Endothelial cell of umbilical vein (primary cell): ENCODE results near the gene CHRNA9. TPM values are rescaled to one million over a fixed set of nuclear protein-coding genes. Genes with fewer than 3 reads are reported as not detected.

Source experiments
- BruUV-seq: library from RNA; stranded (reverse); fragments of 400-500 nt; replicated peaks from 2 replicates; lab custom pipeline; 2021; lab: Mats Ljungman, UMichigan
- CTCF ChIA-PET: fragments of 300-600, 350-600 bp; sonication (Branson Sonifier 250); formaldehyde crosslinking; loops from one replicate; lab custom pipeline; 2021; ENCODE audit warnings: antibody characterized with exemption, inconsistent platforms; lab: Charles Lee
- POLR2A ChIA-PET: fragments of 300-600, 350-600 bp; sonication (Branson Sonifier 250); formaldehyde crosslinking; loops from one replicate; lab custom pipeline; 2021; ENCODE audit warnings: antibody characterized with exemption, inconsistent platforms; lab: Charles Lee
- DNase-seq: peaks from one replicate; pipeline ENCODE4 v3.0.0-alpha.2; 2011; ENCODE audit warnings: low read depth, low spot score
- FAIRE-seq: peaks from 2 replicates; lab custom pipeline; 2011; peaks lifted over from hg19 to GRCh38; lab: Jason Lieb, UNC
- H2AFZ ChIP-seq: 2 replicates; pipeline ENCODE4 v1.6.0; 2012; ENCODE audit warnings: low read depth, low read length, control low read depth, inconsistent platforms
- H3K27ac ChIP-seq: 2 replicates; pipeline ENCODE4 v1.5.1; 2011; ENCODE audit warnings: low read depth, mild to moderate bottlenecking, control low read depth, low read length, moderate library complexity; ENCODE audit not compliant: insufficient read depth
- H3K27me3 ChIP-seq, 2 experiments: 2 replicates each; pipeline versions ENCODE4 v1.6.0 to v1.6.1; 2011; ENCODE audit warnings: low read length in 2 of 2, mixed read lengths in 1 of 2; ENCODE audit not compliant: control insufficient read depth in 2 of 2, insufficient read depth in 2 of 2
- H3K36me3 ChIP-seq, 2 experiments: 2 replicates in 1 of 2; 3 replicates in 1 of 2; pipeline ENCODE4 v1.5.1; 2011; ENCODE audit warnings: low read length in 2 of 2, mild to moderate bottlenecking in 1 of 2, moderate library complexity in 1 of 2; ENCODE audit not compliant: control insufficient read depth in 2 of 2, insufficient read depth in 2 of 2; ENCODE audit errors: extremely low read depth in 1 of 2
- H3K4me1 ChIP-seq: 3 replicates; pipeline ENCODE4 v1.5.1; 2011; ENCODE audit warnings: mild to moderate bottlenecking, low read length; ENCODE audit not compliant: control insufficient read depth, insufficient read depth; ENCODE audit errors: extremely low read depth
- H3K4me2 ChIP-seq: 2 replicates; pipeline ENCODE4 v1.6.1; 2011; ENCODE audit warnings: low read length, control low read depth, mixed read lengths; ENCODE audit not compliant: insufficient read depth
- H3K4me3 ChIP-seq, 3 experiments: fragments of 200-600 bp in 1 of 3; sonication (generic), shearing (Covaris generic) in 1 of 3; replicated peaks in 1 of 3; 2 replicates each; pipeline ENCODE4 v1.5.1; 2011 to 2016; ENCODE audit warnings: control low read depth in 3 of 3, low read length in 3 of 3, mild to moderate bottlenecking in 2 of 3, inconsistent platforms in 1 of 3, low read depth in 1 of 3, moderate library complexity in 1 of 3; ENCODE audit not compliant: insufficient read depth in 1 of 3
- H3K79me2 ChIP-seq: 2 replicates; pipeline ENCODE4 v1.6.0; 2012; ENCODE audit warnings: low read length, inconsistent platforms; ENCODE audit not compliant: control insufficient read depth, insufficient read depth
- H3K9ac ChIP-seq: replicated peaks from 2 replicates; pipeline ENCODE3; 2011; ENCODE audit warnings: low read length, control low read depth; ENCODE audit not compliant: insufficient read depth; ENCODE audit errors: extremely low read depth
- H3K9me1 ChIP-seq: replicated peaks from 3 replicates; pipeline ENCODE4 v1.6.0; 2011; ENCODE audit warnings: mild to moderate bottlenecking, low read length; ENCODE audit not compliant: control insufficient read depth, insufficient read depth; ENCODE audit errors: extremely low read depth
- H3K9me3 ChIP-seq: replicated peaks from 2 replicates; pipeline ENCODE4 v1.5.1; 2012; ENCODE audit warnings: low read length, inconsistent platforms; ENCODE audit not compliant: control insufficient read depth, insufficient read depth
- H4K20me1 ChIP-seq: replicated peaks from 2 replicates; pipeline ENCODE3; 2011; ENCODE audit warnings: mild to moderate bottlenecking, low read length; ENCODE audit not compliant: control insufficient read depth, insufficient read depth; ENCODE audit errors: extremely low read depth
- CTCF ChIP-seq, 2 donors: IDR thresholded peaks; 1 replicate in 1 of 2; 2 replicates in 1 of 2; pipeline ENCODE4 v1.5.1; 2011; ENCODE audit warnings: low read length in 2 of 2, mild to moderate bottlenecking in 2 of 2, moderate library complexity in 2 of 2, control low read depth in 1 of 2, inconsistent platforms in 1 of 2, low read depth in 1 of 2; ENCODE audit not compliant: insufficient read depth in 1 of 2; ENCODE audit errors: extremely low read depth in 1 of 2
- EZH2 ChIP-seq: IDR thresholded peaks from 2 replicates; pipeline ENCODE4 v1.6.1; 2012; ENCODE audit warnings: borderline replicate concordance, low read depth, mild to moderate bottlenecking, moderate library complexity, low read length, inconsistent platforms; ENCODE audit not compliant: severe bottlenecking
- FOS ChIP-seq: IDR thresholded peaks from 2 replicates; pipeline ENCODE4 v1.6.1; 2011; ENCODE audit warnings: mild to moderate bottlenecking, low read length, moderate library complexity, borderline replicate concordance; ENCODE audit not compliant: insufficient read depth
- GATA2 ChIP-seq: IDR thresholded peaks from 2 replicates; pipeline ENCODE4 v1.7.0; 2011; ENCODE audit warnings: low read depth, mild to moderate bottlenecking, moderate library complexity, mixed read lengths, low read length; ENCODE audit not compliant: insufficient read length, insufficient read depth
- JUN ChIP-seq: IDR thresholded peaks from 2 replicates; pipeline ENCODE4 v1.6.1; 2011; ENCODE audit warnings: borderline replicate concordance, low read depth; ENCODE audit not compliant: insufficient read length, insufficient read depth
- MYC ChIP-seq: IDR thresholded peaks from one replicate; pipeline ENCODE4 v1.6.1; 2011; ENCODE audit warnings: mild to moderate bottlenecking, low read depth, low read length
- POLR2A ChIP-seq: IDR thresholded peaks from 2 replicates; pipeline ENCODE4 v1.6.1; 2012; ENCODE audit warnings: low read depth, mild to moderate bottlenecking, control low read depth, low read length
- POLR2AphosphoS5 ChIP-seq: IDR thresholded peaks from 2 replicates; pipeline ENCODE4 v1.6.1; 2012; ENCODE audit warnings: low read depth, mild to moderate bottlenecking, control low read depth, low read length, moderate library complexity; ENCODE audit not compliant: insufficient read depth
- dilution Hi-C: fragments of 300-500 bp; cut with MboI; formaldehyde crosslinking; loops from one replicate; pipeline ENCODE4 v1.15.0; 2019; ENCODE audit warnings: low sequenced_read_pairs; ENCODE audit not compliant: extremely low pct_ligation_motif_present
- intact Hi-C: fragments of 100-400 bp; cut with micrococcal nuclease; formaldehyde crosslinking; loops from one replicate; pipeline ENCODE4 v1.10.0; 2022
- polyA plus RNA-seq, 4 experiments: library from polyadenylated mRNA; depleted of rRNA in 3 of 4; stranded (reverse) in 3 of 4; unstranded in 1 of 4; fragments of >200 nt; gene quantifications; 2 replicates each; pipeline versions ENCODE4 v1.2.1 to v1.2.3, GENCODE V29; 2011 to 2012; ENCODE audit warnings: missing spikeins in 1 of 4
- total RNA-seq: library from RNA; stranded (reverse); gene quantifications from 2 replicates; pipeline ENCODE4 v1.2.3, GENCODE V29; 2021
- TF ChIP-seq, protein P1 (sequence below): IDR thresholded peaks from 2 replicates; pipeline ENCODE4 v1.6.1; 2011; ENCODE audit not compliant: insufficient read depth, insufficient read length

CHRNA9 gene
- total and polyA plus RNA-seq, 2 donors (not counting 3 experiments of a cell fraction or from before 2014, with no cell fraction given), result not detected

DNA sequence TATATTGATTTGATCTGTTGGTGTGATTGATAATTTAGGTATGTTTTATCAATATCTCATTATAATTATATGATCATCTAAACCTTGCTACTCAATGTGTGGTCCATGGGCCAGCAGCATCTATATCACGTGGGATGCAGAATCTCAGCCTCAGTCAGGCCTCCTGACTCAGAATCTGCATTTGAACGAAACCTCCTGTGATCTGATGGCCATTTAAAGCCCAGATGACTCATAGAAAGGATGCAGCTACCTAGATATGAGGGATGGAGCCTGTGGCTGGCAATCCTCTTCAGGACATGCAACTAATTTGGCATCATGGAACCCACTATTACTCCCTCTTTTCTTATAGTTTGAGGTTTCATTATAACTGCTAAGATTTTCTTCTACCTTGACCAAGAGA lies 11.3 kb upstream of the CHRNA9 start:
- Histone ChIP-seq H3K4me2 (no peak overlapping the region), H3K4me1 (no peaks in the 10 kb centered on the region), H3K9me1 (no peaks in the 10 kb centered on the region), H2AFZ (no peak overlapping the region), H3K27me3 (peaks cover 2 to 4% of the 10 kb centered on the region in 2 experiments), H3K27ac (no peak overlapping the region), H3K79me2 (no peaks in the 10 kb centered on the region), H3K36me3 (no peaks in the 10 kb centered on the region), H4K20me1 (no peaks in the 10 kb centered on the region), H3K4me3 (no peak overlapping the region), H3K9ac (no peak overlapping the region), H3K9me3 (no peaks in the 10 kb centered on the region)
- TF ChIP-seq FOS (no peak), GATA2 (no peak), MYC (no peak), POLR2A (no peak), EZH2 (no peak), JUN (no peak), CTCF (IDR thresholded peaks at IDR 0.05; ENCODE audit: extremely low read depth in 1 of 2, insufficient read depth in 1 of 2, low read depth in 1 of 2, low read length in 2 of 2) (no peak), POLR2AphosphoS5 (no peak)
- TF ChIP-seq, protein P1, sequence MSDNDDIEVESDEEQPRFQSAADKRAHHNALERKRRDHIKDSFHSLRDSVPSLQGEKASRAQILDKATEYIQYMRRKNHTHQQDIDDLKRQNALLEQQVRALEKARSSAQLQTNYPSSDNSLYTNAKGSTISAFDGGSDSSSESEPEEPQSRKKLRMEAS, result no peak
- FAIRE-seq (no peak), DNase-seq (no peak)
- POLR2A ChIA-PET, result no interaction called here
- no TSS peak for BruUV-seq
- intact Hi-C loops, result no loop called here
- CTCF ChIA-PET, result interaction anchor here (5.8 kb wide), 1 partner anchor 7 kb away, joined by 135 read pairs; no protein-coding TSS in a partner anchor
- dilution Hi-C loops, result no loop called here
